ENCODE data around the gene HSD17B12.

Gene HSD17B12

GRCh38 chr11:43689167-43689566, 8.6 kb downstream of the HSD17B12 start:
- DNase-seq = no peak

GRCh38 chr11:43690929-43691725, 10.6 kb downstream of the HSD17B12 start:
- no peak for DNase-seq

DNA sequence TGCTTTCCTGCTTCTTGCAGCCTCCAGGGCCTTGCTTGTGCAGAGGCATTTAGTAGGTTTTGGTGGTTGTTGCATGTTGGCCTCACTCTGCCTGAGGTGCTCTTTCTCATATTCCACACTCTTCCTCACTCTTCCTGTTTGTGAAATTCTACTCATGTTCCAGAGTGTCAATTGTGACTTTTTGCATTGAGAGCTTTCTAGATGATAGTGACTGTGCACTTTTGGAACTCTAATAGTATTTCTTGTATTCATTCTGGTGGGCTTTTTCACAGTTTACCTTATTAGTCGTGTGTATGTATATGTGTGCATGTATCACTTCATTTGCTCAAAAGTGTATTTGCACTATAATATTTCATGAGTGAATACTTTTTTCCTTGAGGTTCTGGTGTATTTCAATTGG, 11.3 kb downstream of the HSD17B12 start:
- DNase-seq = no peak

- DNase-seq = no peak
These were observed 12.5 kb downstream of the HSD17B12 start for GRCh38 chr11:43693069-43693468.

GRCh38 chr11:43693731-43694130, 13.2 kb downstream of the HSD17B12 start:
- DNase-seq = no peak

- no peak for DNase-seq
These were observed 13.9 kb downstream of the HSD17B12 start for GRCh38 chr11:43694477-43694876.

- no peak for DNase-seq
These were observed 17.1 kb downstream of the HSD17B12 start for GRCh38 chr11:43697679-43698078.

DNA sequence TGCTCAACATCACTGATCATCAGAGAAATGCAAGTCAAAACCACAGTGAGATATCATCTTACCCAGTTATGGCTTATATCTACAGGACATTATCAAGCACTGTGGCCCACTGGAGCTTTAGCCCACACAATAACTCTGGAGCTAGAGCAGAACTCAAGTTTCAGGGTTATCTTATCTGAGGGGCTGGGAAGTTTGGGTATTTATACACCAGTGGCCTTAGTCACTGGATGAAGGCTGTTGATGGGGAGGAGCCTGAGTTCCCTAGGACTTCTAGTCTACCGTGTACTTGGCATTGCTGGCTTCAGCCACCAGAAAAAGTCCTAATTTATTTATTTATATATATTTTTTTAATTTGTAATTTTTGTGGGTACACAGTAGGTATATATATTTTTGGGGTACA, 19.3 kb downstream of the HSD17B12 start:
- DNase-seq = no peak

DNA sequence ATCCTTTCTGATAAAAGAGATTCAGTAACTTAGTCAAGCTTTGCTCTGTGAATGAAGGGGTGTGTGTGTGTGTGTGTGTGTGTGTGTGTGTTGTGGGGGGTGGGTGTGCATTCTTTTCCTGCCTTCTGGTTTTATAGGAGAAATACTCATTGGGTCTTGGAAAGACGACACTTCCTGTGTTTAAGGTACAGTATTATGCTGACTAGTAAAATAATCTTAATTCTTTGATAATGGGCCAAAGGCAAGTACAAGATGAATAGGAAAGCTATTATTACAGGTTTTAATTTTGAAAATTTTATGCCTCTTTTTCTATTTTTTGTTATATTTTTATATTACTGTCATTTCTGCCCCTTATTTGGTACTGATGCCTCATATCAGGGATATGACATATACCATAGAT, 26.1 kb downstream of the HSD17B12 start:
- no peak for DNase-seq

- no peak for DNase-seq
These were observed 28.2 kb downstream of the HSD17B12 start for GRCh38 chr11:43708776-43709175.

GRCh38 chr11:43709689-43710088, 29.2 kb downstream of the HSD17B12 start:
- no peak for DNase-seq

DNA sequence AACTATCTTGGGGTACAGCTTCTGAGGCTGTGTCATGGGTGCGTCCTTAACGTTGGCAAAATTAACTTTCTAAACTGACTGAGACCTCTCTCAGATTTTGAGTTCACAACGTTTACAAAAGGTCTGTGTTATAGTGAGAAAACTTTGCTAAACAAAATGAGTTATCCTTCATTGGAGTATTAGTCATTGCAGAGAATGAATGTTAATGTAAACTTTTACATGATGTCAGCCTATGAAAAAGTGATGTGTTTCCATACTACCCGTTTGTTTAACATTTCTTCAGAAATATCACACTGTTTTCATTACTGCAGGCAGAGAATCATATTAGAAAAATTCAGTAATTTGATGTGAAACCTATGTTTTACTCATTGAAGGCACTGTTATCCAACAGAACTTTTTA, 32.1 kb downstream of the HSD17B12 start:
- DNase-seq = no peak

DNA sequence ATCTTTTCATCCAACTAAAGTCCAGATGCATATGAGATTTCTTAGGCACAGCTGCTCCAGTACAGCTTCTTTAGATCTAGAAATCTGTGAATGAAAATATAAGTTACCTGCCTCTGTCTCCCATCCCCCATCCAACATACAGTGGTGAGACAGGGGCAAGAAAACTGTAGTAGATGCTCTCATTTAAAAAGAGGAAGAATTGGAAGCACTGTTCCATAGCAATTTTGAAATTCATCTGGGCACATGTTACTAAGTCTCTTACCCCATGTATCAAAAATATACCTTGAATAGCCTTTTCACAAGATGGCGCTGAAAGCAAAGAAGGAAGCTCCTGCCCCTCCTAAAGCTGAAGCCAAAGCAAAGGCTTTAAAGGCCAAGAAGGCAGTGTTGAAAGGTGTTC, 37.8 kb downstream of the HSD17B12 start:
- no peak for DNase-seq

DNA sequence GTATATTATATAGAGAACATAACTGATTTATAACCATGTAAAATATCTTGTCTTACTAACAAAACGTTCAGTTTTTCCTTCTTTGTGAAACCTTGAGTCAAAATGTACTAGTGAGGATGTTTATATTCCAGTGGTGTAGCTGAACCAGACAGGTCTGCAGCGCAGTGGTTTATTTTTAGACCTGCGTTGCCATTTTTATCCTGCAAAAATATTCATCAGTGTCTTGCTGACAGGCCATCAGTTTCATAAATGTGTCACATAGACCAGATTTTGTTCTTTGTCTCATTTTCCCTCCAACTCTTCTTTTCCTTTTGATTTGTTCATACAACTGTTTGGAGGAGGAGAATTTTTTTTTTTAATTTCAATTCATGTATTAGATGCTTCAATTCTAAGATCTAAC, 43.1 kb downstream of the HSD17B12 start:
- DNase-seq = no peak

- no peak for DNase-seq
These were observed 51.7 kb downstream of the HSD17B12 start for GRCh38 chr11:43732225-43732624.

DNA sequence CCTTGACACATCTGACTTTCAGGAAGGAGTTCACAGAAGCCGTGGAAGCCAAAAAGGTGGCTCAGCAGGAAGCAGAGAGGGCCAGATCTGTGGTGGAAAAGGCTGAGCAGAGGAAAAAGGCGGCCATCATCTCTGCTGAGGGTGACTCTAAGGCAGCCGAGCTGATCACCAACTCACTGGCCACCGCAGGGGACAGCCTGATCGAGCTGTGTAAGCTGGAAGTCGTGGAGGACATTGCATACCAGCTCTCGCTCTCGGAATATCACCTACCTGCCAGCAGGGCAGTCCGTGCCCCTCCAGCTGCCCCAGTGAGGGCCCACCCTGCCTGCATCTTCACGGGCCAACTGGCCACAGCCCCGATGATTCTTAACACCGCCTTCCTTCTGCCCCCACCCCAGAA, 53.7 kb downstream of the HSD17B12 start:
- DNase-seq = no peak

DNA sequence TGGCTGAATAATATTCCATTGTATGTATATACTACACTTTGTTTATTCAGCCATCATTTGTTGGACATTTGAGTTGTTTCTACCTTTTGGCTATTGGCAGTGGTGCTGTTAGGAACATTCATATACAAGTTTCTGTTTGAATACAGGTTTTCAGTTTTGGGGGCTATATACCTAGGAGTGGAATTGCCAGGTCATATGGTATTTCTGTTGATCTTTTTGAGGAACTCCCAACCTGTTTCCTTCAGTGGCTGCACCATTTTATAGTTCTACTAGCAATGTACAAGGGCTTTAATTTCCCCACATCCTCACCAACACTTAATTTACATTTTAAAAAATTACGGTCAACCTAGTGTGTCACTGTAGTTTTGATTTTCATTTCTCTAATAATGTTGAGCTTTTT, 54.6 kb downstream of the HSD17B12 start:
- DNase-seq = no peak

DNA sequence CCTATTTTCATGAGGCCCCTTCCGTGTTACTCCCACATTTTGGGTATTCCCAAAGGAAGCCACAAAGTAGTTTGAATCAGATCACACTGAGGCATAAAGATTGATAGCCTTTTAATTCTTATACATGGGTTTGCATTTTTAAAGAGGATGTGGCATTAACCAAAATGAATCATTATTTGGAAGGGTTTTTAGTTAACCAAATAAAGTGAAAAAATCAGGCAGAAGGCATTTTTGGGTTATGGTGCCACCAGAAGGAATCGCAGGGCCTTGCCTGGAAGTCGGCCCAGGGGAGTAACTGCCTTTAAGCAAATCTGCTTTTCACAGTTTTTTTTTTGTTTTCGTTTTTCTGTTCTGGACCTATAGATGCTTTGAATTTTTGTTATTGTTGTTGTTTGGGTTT, 55.4 kb downstream of the HSD17B12 start:
- DNase-seq = no peak

- DNase-seq = no peak
These were observed 56.1 kb downstream of the HSD17B12 start for GRCh38 chr11:43736502-43737200.

GRCh38 chr11:43737201-43737590, 56.7 kb downstream of the HSD17B12 start:
- DNase-seq = no peak

DNA sequence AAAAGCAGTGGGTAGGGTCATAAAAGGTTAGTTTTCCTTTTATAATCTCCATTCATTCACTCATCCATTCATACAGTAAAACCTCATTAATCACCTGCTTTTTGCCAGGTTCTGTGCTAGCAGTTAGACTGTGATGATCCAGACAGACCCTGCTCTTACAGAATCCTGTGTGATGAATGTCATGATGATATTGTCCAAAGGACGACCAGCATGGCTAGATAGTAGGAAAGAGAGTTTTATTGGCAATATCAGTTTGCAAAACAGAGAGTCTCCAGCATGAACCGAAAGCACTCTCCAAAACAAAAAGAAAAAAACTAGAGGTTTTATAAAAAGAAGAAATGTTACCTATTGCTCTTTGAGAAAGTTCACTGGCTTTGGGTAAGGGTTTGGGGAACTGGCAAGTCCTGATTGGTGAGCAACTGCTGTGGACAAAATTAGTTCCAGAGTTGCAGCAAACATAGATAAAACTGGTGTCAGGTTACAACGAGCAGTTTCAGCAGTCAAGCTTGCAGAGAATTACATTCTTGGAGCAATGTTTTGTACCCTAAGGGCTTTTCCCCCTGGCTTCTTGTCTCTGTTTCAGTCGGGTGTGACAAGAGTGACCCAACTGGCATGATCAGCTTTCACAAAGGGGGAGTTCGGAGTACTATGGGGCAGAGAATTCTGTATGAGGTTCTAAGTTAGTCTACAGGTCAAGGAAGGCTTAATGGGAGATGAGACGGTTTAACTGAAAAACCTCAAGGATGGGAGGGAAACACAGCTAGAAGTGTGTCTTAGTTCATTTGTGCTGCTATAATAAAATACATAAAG, 58.3 kb downstream of the HSD17B12 start:
- no peak for DNase-seq

- DNase-seq = no peak
These were observed 66.1 kb downstream of the HSD17B12 start for GRCh38 chr11:43746670-43747069.

- no peak for DNase-seq
These were observed 66.7 kb downstream of the HSD17B12 start for GRCh38 chr11:43747130-43747802.

All from NCI-H774 (cell line).